Activated B cell treated with CpG ODN at 0.5 μM for 24 hours (primary cell): ENCODE results near the gene PPP6R3. TPM values are rescaled to one million over a fixed set of nuclear protein-coding genes. Genes with fewer than 3 reads are reported as not detected.

Source experiments
- ATAC-seq: fragments of 200-7000 bp; cut with Tn5 transposase; one replicate; pipeline ENCODE4 v1.10.0; 2021; ENCODE audit warnings: low read depth, mild to moderate bottlenecking, moderate library complexity
- CTCF ChIA-PET: fragments of 350-600 bp; sonication (Branson Sonifier 250); formaldehyde crosslinking; loops from one replicate; lab custom pipeline; 2021; ENCODE audit warnings: antibody characterized with exemption; lab: Charles Lee
- POLR2A ChIA-PET: fragments of 350-600 bp; sonication (Branson Sonifier 250); formaldehyde crosslinking; loops from one replicate; lab custom pipeline; 2021; ENCODE audit warnings: antibody characterized with exemption; lab: Charles Lee
- DNase-seq: peaks from one replicate; pipeline ENCODE4 v3.0.0; 2022
- H3K27ac Mint-ChIP-seq: one replicate; pipeline ENCODE4 v1.8.0; 2020; ENCODE audit warnings: mixed read lengths
- H3K27me3 Mint-ChIP-seq: one replicate; pipeline ENCODE4 v1.8.0; 2021; ENCODE audit warnings: mixed read lengths
- H3K36me3 Mint-ChIP-seq: one replicate; pipeline ENCODE4 v1.8.0; 2021; ENCODE audit warnings: low read depth, mixed read lengths
- H3K4me1 Mint-ChIP-seq: one replicate; pipeline ENCODE4 v1.8.0; 2021; ENCODE audit warnings: mixed read lengths
- H3K4me3 Mint-ChIP-seq: one replicate; pipeline ENCODE4 v1.8.0; 2020; ENCODE audit warnings: mild to moderate bottlenecking, mixed read lengths
- H3K9me3 Mint-ChIP-seq: one replicate; pipeline ENCODE4 v1.8.0; 2020; ENCODE audit warnings: mixed read lengths
- CTCF ChIP-seq: fragments of 200-600 bp; IDR thresholded peaks from one replicate; pipeline ENCODE4 v1.8.0; 2022; ENCODE audit warnings: antibody characterized with exemption, mild to moderate bottlenecking
- intact Hi-C: fragments of 100-400 bp; cut with micrococcal nuclease; formaldehyde crosslinking; loops from one replicate; pipeline ENCODE4 v1.15.1; 2024
- total RNA-seq: library from RNA; stranded (reverse); gene quantifications from 2 replicates; pipeline ENCODE4 v1.2.3, GENCODE V29; 2022

PPP6R3 gene
- total RNA-seq, 1 donor from 2014 or later = 147 TPM

GRCh38 chr11:68531129-68531693, 70.7 kb downstream of the PPP6R3 start:
- no peaks in the 10 kb centered on the region for H3K27me3 Mint-ChIP-seq

GRCh38 chr11:68532727-68533369, 72.3 kb downstream of the PPP6R3 start:
- Mint-ChIP-seq H3K9me3 (no peaks in the 10 kb centered on the region), H3K4me3 (no peak overlapping the region), H3K27ac (no peak overlapping the region), H3K36me3 (peaks cover 72% of the 10 kb centered on the region), H3K4me1 (peaks cover 25% of the 10 kb centered on the region), H3K27me3 (no peaks in the 10 kb centered on the region)
- DNase-seq (no peak), ATAC-seq (no peak)
- ChIA-PET CTCF (no interaction called here), POLR2A (no interaction called here)
- no peak for TF ChIP-seq CTCF
- intact Hi-C loops = no loop called here

More at GRCh38 chr11:68531129-68531693, 70.7 kb downstream of the PPP6R3 start:
- no peaks in the 10 kb centered on the region for H3K9me3 Mint-ChIP-seq
- no peak for ATAC-seq
- no peak overlapping the region for H3K27ac Mint-ChIP-seq
- intact Hi-C loops = no loop called here
- TF ChIP-seq CTCF = no peak
- no peak for DNase-seq
- H3K4me1 Mint-ChIP-seq = peaks cover 33% of the 10 kb centered on the region
- POLR2A ChIA-PET = interaction anchor here (0.6 kb wide), 1 partner anchor 53 kb away, joined by 3 read pairs; no protein-coding TSS in a partner anchor
- peaks cover 76% of the 10 kb centered on the region for H3K36me3 Mint-ChIP-seq
- H3K4me3 Mint-ChIP-seq = no peak overlapping the region
- CTCF ChIA-PET = no interaction called here

GRCh38 chr11:68533945-68534344, 73.4 kb downstream of the PPP6R3 start:
- Mint-ChIP-seq H3K9me3 (no peaks in the 10 kb centered on the region), H3K27me3 (no peaks in the 10 kb centered on the region), H3K36me3 (peaks cover 74% of the 10 kb centered on the region), H3K27ac (no peak overlapping the region), H3K4me3 (no peak overlapping the region), H3K4me1 (peaks cover 15% of the 10 kb centered on the region)
- ChIA-PET CTCF (no interaction called here), POLR2A (interaction anchor here (0.6 kb wide), 1 partner anchor 60 kb away, joined by 3 read pairs; no protein-coding TSS in a partner anchor)
- intact Hi-C loops = no loop called here
- TF ChIP-seq CTCF = no peak
- ATAC-seq (no peak), DNase-seq (no peak)

GRCh38 chr11:68535098-68535497, 74.5 kb downstream of the PPP6R3 start:
- Mint-ChIP-seq H3K4me1 (peaks cover 15% of the 10 kb centered on the region), H3K36me3 (peaks cover 76% of the 10 kb centered on the region), H3K4me3 (no peak overlapping the region), H3K27ac (no peak overlapping the region), H3K27me3 (no peaks in the 10 kb centered on the region), H3K9me3 (no peaks in the 10 kb centered on the region)
- no peak for TF ChIP-seq CTCF
- ChIA-PET POLR2A (no interaction called here), CTCF (no interaction called here)
- intact Hi-C loops = no loop called here
- DNase-seq (no peak), ATAC-seq (no peak)

GRCh38 chr11:68536706-68537105, 76.2 kb downstream of the PPP6R3 start:
- ATAC-seq (no peak), DNase-seq (no peak)
- intact Hi-C loops = no loop called here
- Mint-ChIP-seq H3K36me3 (peaks cover 82% of the 10 kb centered on the region), H3K27ac (peak overlapping the region; percentile 18), H3K9me3 (no peaks in the 10 kb centered on the region), H3K4me1 (peaks cover 12% of the 10 kb centered on the region), H3K4me3 (no peak overlapping the region), H3K27me3 (no peaks in the 10 kb centered on the region)
- ChIA-PET CTCF (no interaction called here), POLR2A (interaction anchor here (0.6 kb wide), 1 partner anchor 20 kb away, joined by 4 read pairs; no protein-coding TSS in a partner anchor)
- TF ChIP-seq CTCF = no peak
